GM12878 (cell line): ENCODE data around the gene HIP1. TPM values are rescaled to one million over a fixed set of nuclear protein-coding genes. Genes with fewer than 3 reads are reported as not detected.

Experiments
- ASH2L ChIP-seq: fragments of 300-600, 200-600 bp; sonication (generic); IDR thresholded peaks from 2 replicates; pipeline ENCODE4 v1.6.1; 2017; ENCODE audit warnings: low read depth, mild to moderate bottlenecking, borderline replicate concordance
- BACH1 ChIP-seq: fragments of 450-650 bp; IDR thresholded peaks from 2 replicates; pipeline ENCODE4 v1.6.1; 2017; ENCODE audit warnings: mild to moderate bottlenecking, borderline replicate concordance
- CHD1 ChIP-seq: IDR thresholded peaks from 2 replicates; pipeline ENCODE4 v1.6.1; 2012; ENCODE audit warnings: low read depth, low read length, improper control_type of control experiment
- CHD2 ChIP-seq: IDR thresholded peaks from 2 replicates; pipeline ENCODE4 v1.6.1; 2011; ENCODE audit warnings: low read depth, low read length, improper control_type of control experiment, borderline replicate concordance
- EP300 ChIP-seq, 2 experiments: fragments of 150-350 bp in 1 of 2; IDR thresholded peaks; 2 replicates each; pipeline ENCODE4 v1.6.1; 2011 to 2012; ENCODE audit warnings: low read depth in 2 of 2, low read length in 2 of 2, borderline replicate concordance in 1 of 2, improper control_type of control experiment in 1 of 2, inconsistent platforms in 1 of 2; ENCODE audit not compliant: control insufficient read depth in 1 of 2
- HCFC1 ChIP-seq: fragments of 150-350 bp; IDR thresholded peaks from 2 replicates; pipeline ENCODE4 v1.6.1; 2014; ENCODE audit warnings: low read length
- HDAC6 ChIP-seq: fragments of 200-600 bp; sonication (generic); IDR thresholded peaks from one replicate; pipeline ENCODE4 v1.8.0; 2017; ENCODE audit warnings: antibody characterized with exemption; ENCODE audit not compliant: unreplicated experiment
- IKZF1 ChIP-seq: fragments of 450-650 bp; conservative IDR thresholded peaks from 2 replicates; pipeline ENCODE4 v1.6.1; 2017; ENCODE audit warnings: antibody characterized with exemption, mild to moderate bottlenecking
- IRF4 ChIP-seq: IDR thresholded peaks from 2 replicates; pipeline ENCODE4 v1.6.1; 2011; ENCODE audit warnings: low read depth, low read length
- MYB ChIP-seq: fragments of 150-350 bp; IDR thresholded peaks from 2 replicates; pipeline ENCODE4 v1.6.1; 2014; ENCODE audit warnings: mild to moderate bottlenecking, low read depth, low read length, borderline replicate concordance
- NFIC ChIP-seq: IDR thresholded peaks from 2 replicates; pipeline ENCODE4 v1.6.1; 2012; ENCODE audit warnings: low read depth, mild to moderate bottlenecking, inconsistent platforms, low read length, moderate library complexity
- POLR2AphosphoS5 ChIP-seq: IDR thresholded peaks from 2 replicates; pipeline ENCODE4 v1.6.1; 2011; ENCODE audit warnings: mild to moderate bottlenecking, low read length, inconsistent platforms
- SMAD5 ChIP-seq: IDR thresholded peaks from 2 replicates; pipeline ENCODE4 v1.6.1; 2016; ENCODE audit warnings: antibody characterized with exemption, low read depth
- SMC3 ChIP-seq: IDR thresholded peaks from 2 replicates; pipeline ENCODE4 v1.6.1; 2011; ENCODE audit warnings: low read length, improper control_type of control experiment, borderline replicate concordance
- TCF12 ChIP-seq: IDR thresholded peaks from 2 replicates; pipeline ENCODE4 v1.6.1; 2011; ENCODE audit warnings: low read depth, mild to moderate bottlenecking, low read length
- ZBED1 ChIP-seq: IDR thresholded peaks from 2 replicates; pipeline ENCODE4 v1.6.1; 2016; ENCODE audit warnings: borderline replicate concordance
- ZBTB40 ChIP-seq: fragments of 450-650 bp; IDR thresholded peaks from 2 replicates; pipeline ENCODE4 v1.6.1; 2016; ENCODE audit warnings: mild to moderate bottlenecking, moderate library complexity, borderline replicate concordance
- polyA plus RNA-seq, 11 experiments: library from polyadenylated mRNA; depleted of rRNA in 4 of 11; unstranded in 6 of 11; stranded (reverse) in 5 of 11; fragments of >200 nt; fragmentation: Nextera tagmentation in 4 of 11; fragmentation: Illumina TruSeq in 1 of 11; extraction: Ambion mirVana in 4 of 11; extraction: Trizol in 1 of 11; gene quantifications; 1 replicate in 1 of 11; 2 replicates in 10 of 11; pipeline versions ENCODE4 v1.2.1 to v1.2.3, GENCODE V29; 2011 to 2016; ENCODE audit warnings: inconsistent platforms in 2 of 11, missing spikeins in 2 of 11, low read depth in 1 of 11
- total RNA-seq, 4 experiments: library from RNA; depleted of rRNA in 3 of 4; stranded (reverse); fragments of >200 nt in 3 of 4; fragmentation: Illumina TruSeq in 1 of 4; extraction: Trizol in 1 of 4; gene quantifications; 2 replicates each; pipeline versions ENCODE4 v1.2.1 to v1.2.3, GENCODE V29; 2013 to 2021
- TF ChIP-seq, protein P1 (sequence below): IDR thresholded peaks from 2 replicates; pipeline ENCODE4 v1.6.1; 2012; ENCODE audit warnings: low read depth, low read length, improper control_type of control experiment
- TF ChIP-seq, protein P2 (sequence below): fragments of 450-650 bp; IDR thresholded peaks from 2 replicates; pipeline ENCODE4 v1.6.1; 2016; ENCODE audit warnings: mild to moderate bottlenecking
- TF ChIP-seq, protein P3 (sequence below): fragments of 150-350 bp; IDR thresholded peaks from 2 replicates; pipeline ENCODE4 v1.6.1; 2016; ENCODE audit warnings: low read depth, low read length

HIP1 gene
- total and polyA plus RNA-seq, 10 of the 15 experiments (the other 5 are each of a cell fraction or from before 2014, with no cell fraction given): 1.2 to 9.7 (median 3.2) TPM

DNA sequence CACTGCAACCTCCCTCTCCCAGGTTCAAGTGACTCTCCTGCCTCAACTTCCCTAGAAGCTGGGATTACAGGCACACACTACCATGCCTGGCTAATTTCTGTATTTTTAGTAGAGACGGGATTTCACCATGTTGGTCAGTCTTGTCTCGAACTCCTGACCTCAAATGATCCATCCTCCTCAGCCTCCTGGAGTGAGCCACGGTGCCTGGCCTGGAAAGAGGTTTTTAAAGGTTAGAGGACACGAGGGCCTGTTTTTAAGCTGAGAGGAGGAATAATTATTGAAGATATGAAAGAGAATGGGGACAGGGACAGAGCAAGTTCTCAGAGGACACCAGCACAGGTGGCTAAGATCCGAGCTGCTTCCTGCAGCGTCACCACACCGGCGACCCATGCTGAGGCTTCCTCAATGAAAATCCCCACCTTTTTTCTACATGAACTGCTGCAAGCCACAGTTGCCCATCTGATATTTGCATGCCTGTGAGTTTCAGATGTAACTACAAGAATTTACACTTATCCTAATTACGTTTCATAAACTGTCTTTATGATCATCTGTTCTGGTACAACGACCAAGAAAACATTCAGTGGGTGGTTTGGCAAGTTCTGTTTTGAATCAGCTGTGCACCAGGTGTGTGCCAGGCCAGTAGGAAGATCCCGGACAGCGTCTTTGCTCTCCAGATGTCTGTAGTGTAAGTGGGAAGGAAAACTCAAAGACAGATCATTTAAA lies 76.0 kb downstream of the HIP1 start (continued):
- TF ChIP-seq HDAC6: no peak
- peak; percentile 98 for TF ChIP-seq TCF12
- TF ChIP-seq EP300 (IDR thresholded peaks at IDR 0.05; ENCODE audit: borderline replicate concordance in 1 of 2, control insufficient read depth in 1 of 2, low read depth in 2 of 2, low read length in 2 of 2): peak; percentile 43 to 61; a peak in 1 of 4 replicates
- no peak for TF ChIP-seq SMAD5
- peak; percentile 44; the same call in 1 of the 2 replicates for TF ChIP-seq POLR2AphosphoS5
- peak; percentile 94 for TF ChIP-seq IRF4
- TF ChIP-seq MYB: peak; percentile 74; the same call in 1 of the 2 replicates
- TF ChIP-seq ASH2L: no peak
- TF ChIP-seq, protein P1, sequence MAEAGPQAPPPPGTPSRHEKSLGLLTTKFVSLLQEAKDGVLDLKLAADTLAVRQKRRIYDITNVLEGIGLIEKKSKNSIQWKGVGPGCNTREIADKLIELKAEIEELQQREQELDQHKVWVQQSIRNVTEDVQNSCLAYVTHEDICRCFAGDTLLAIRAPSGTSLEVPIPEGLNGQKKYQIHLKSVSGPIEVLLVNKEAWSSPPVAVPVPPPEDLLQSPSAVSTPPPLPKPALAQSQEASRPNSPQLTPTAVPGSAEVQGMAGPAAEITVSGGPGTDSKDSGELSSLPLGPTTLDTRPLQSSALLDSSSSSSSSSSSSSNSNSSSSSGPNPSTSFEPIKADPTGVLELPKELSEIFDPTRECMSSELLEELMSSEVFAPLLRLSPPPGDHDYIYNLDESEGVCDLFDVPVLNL: no peak
- no peak for TF ChIP-seq HCFC1
- TF ChIP-seq, protein P2, sequence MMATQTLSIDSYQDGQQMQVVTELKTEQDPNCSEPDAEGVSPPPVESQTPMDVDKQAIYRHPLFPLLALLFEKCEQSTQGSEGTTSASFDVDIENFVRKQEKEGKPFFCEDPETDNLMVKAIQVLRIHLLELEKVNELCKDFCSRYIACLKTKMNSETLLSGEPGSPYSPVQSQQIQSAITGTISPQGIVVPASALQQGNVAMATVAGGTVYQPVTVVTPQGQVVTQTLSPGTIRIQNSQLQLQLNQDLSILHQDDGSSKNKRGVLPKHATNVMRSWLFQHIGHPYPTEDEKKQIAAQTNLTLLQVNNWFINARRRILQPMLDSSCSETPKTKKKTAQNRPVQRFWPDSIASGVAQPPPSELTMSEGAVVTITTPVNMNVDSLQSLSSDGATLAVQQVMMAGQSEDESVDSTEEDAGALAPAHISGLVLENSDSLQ: 0 out of 2 replicates have a peak, but pooled peaks have one; percentile 21
- 0 out of 2 replicates have a peak, but pooled peaks have one; percentile 31 for TF ChIP-seq CHD2
- peak; percentile 73; the same call in 1 of the 2 replicates for TF ChIP-seq NFIC
- TF ChIP-seq SMC3: no peak
- TF ChIP-seq ZBTB40: peak; percentile 51
- peak; percentile 95 for TF ChIP-seq IKZF1
- 0 out of 2 replicates have a peak, but pooled peaks have one; percentile 18 for TF ChIP-seq BACH1
- TF ChIP-seq ZBED1: peak; percentile 61; the same call in 1 of the 2 replicates
- TF ChIP-seq, protein P3, sequence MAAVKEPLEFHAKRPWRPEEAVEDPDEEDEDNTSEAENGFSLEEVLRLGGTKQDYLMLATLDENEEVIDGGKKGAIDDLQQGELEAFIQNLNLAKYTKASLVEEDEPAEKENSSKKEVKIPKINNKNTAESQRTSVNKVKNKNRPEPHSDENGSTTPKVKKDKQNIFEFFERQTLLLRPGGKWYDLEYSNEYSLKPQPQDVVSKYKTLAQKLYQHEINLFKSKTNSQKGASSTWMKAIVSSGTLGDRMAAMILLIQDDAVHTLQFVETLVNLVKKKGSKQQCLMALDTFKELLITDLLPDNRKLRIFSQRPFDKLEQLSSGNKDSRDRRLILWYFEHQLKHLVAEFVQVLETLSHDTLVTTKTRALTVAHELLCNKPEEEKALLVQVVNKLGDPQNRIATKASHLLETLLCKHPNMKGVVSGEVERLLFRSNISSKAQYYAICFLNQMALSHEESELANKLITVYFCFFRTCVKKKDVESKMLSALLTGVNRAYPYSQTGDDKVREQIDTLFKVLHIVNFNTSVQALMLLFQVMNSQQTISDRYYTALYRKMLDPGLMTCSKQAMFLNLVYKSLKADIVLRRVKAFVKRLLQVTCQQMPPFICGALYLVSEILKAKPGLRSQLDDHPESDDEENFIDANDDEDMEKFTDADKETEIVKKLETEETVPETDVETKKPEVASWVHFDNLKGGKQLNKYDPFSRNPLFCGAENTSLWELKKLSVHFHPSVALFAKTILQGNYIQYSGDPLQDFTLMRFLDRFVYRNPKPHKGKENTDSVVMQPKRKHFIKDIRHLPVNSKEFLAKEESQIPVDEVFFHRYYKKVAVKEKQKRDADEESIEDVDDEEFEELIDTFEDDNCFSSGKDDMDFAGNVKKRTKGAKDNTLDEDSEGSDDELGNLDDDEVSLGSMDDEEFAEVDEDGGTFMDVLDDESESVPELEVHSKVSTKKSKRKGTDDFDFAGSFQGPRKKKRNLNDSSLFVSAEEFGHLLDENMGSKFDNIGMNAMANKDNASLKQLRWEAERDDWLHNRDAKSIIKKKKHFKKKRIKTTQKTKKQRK: no peak
- no peak for TF ChIP-seq CHD1
